ENCODE results near the gene MPND. TPM values are rescaled to one million over a fixed set of nuclear protein-coding genes. Genes with fewer than 3 reads are reported as not detected.

The MPND gene
- total and polyA plus RNA-seq, 12 donors: 4.5 to 52.3 (median 16.1) TPM

DNA sequence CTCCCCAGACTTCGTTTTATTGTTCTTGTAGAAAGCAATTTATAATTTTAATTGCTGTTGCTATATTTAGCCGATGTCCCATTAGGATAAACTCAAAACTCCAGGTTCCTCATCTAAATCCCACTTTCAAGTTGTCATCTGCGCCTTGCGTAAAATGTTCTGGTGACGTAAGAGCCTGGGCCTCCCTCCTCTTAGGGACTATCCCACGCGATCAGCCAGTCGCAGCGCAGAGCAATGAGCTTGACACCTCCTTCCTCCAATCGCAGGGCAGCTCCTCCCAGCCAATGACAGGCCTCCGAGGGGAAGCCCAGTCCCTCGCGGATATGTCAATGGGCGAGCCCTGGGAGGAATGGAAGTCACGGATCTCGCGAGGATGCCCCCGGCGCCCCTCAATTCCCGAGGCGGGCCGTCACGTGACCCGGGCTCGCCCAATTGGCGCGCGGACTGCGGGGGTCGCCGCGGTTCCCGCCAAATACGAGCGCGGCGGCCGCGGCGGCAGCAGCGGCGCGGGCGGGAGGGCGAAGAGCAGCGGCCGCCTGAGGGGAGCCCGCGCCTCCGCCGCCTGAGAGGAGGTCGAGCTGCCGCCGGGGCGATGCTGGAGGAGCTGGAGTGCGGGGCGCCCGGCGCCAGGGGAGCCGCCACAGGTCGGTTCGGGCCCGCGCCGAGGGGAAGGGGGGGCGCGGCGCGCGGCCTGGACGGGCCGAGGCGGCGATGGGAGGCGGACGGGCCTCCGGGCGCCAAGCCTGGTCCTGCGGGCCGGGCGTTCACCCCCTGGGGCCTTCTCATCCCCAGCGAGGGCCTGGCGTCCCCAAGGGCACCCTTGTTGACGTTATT, 59.0 kb downstream of the MPND start, which contains the start of gene CHAF1A:
Gene CHAF1A, plus strand, starts transcription at position 470 of the 834 bp plus-strand sequence. Its CDS starts 123 bp downstream, at position 593.
- peak within 1 kb of the TSS; percentile 55 to 92 (median 87) for H3K27ac ChIP-seq
- TF ChIP-seq CTCF (IDR thresholded peaks at IDR 0.05): no peak
- peak in 1 of 2 donors; percentile 68 for TF ChIP-seq POLR2A (IDR thresholded peaks at IDR 0.05)
- intact Hi-C loops (cut with DNase I): loop anchor here in 1 of 2 donors (10.0 kb wide), 1 partner anchor 52 kb away; the partner anchor contains the start of gene UBXN6

DNA sequence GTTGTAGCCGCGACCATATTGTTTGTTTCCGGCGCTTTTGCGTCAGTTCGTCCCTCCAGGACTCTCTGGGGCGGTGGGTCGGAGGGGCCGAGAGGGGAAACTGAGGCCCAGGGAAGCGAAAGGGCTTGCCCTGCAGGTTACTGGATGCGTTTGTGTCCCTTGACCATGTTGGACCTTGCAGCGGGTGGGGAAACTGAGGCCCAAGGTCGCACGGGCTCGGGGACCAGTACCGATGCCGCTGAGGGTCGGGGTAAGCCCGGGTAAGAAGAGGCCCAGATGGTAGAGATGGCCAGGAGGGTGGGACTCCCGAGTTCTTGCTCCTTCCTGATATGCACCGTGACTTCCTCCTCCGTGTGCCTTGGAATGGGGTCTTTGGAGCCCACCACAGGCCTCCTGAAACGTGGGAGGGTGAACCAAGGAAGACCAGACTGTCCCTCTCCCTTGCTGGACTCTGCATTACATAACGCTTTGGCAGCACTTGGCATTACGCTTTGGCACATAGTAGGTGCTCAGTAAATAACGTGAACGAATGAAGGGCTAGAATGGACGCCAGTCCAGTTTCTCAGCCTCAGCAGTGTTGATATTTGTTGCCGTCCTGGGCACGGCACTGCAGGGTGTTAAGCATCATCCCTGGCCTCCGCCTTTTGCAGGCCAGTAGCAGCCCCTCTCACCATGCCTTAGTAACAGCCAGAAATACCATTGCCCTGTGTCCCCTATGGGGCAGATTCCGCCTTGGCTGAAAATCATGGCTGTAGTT, 59.8 kb downstream of the MPND start:
- Histone ChIP-seq H3K36me3 (replicated peaks in 1 of 2) (no peaks in the 10 kb centered on the region), H3K4me1 (replicated peaks in 1 of 2) (peaks cover 18 to 24% of the 10 kb centered on the region in 2 donors), H3K27ac (peak overlapping the region in 3 of 5 donors; percentile 56 to 77 (median 73)), H3K27me3 (no peaks in the 10 kb centered on the region), H3K4me3 (peak overlapping the region in 3 of 4 donors; percentile 52 to 83 (median 53)), H3K9me3 (replicated peaks in 1 of 3) (no peaks in the 10 kb centered on the region)
- WGBS, 4 donors: 10 to 17% (median 14%) methylated on average over 16 to 32 of the region's 32 CpGs
- TF ChIP-seq CTCF (IDR thresholded peaks at IDR 0.05): no peak
- no peak for TF ChIP-seq POLR2A (IDR thresholded peaks at IDR 0.05)
- intact Hi-C loops (cut with DNase I): loop anchor here in 1 of 2 donors (10.0 kb wide), 1 partner anchor 52 kb away; the partner anchor contains the start of gene UBXN6
- peak in 2 of 7 donors; percentile 42 to 52 for DNase-seq

More for the DNA sequence above, 59.0 kb downstream of the MPND start, which contains the start of gene CHAF1A:
- no peaks in the 10 kb centered on the region for H3K27me3 ChIP-seq
- peak within 1 kb of the TSS in 3 of 4 donors; percentile 52 to 83 (median 53) for H3K4me3 ChIP-seq
- no peaks in the 10 kb centered on the region for H3K36me3 ChIP-seq (replicated peaks in 1 of 2)
- H3K9me3 ChIP-seq (replicated peaks in 1 of 3): no peaks in the 10 kb centered on the region
- H3K4me1 ChIP-seq (replicated peaks in 1 of 2): peaks cover 22 to 32% of the 10 kb centered on the region in 2 donors
- 0 to 1% (median 1%) methylated on average over 15 to 84 of the region's 84 CpGs for WGBS, 4 donors
- DNase-seq: peak; percentile 100

GRCh38 chr19:4405977-4406376, 62.6 kb downstream of the MPND start:
- Histone ChIP-seq H3K27ac (no peak overlapping the region), H3K36me3 (replicated peaks in 1 of 2) (no peaks in the 10 kb centered on the region), H3K27me3 (no peaks in the 10 kb centered on the region), H3K4me3 (no peak overlapping the region), H3K4me1 (replicated peaks in 1 of 2) (peaks cover 8 to 15% of the 10 kb centered on the region in 2 donors), H3K9me3 (replicated peaks in 1 of 3) (no peaks in the 10 kb centered on the region)
- WGBS, 4 donors: 79 to 94% (median 92%) methylated on average over 8 of the region's 8 CpGs
- no peak for DNase-seq
- TF ChIP-seq CTCF (IDR thresholded peaks at IDR 0.05): no peak
- TF ChIP-seq POLR2A (IDR thresholded peaks at IDR 0.05): no peak
- intact Hi-C loops (cut with DNase I): loop anchor here in 1 of 2 donors (10.0 kb wide), 1 partner anchor 49 kb away; the partner anchor contains the start of gene UBXN6

DNA sequence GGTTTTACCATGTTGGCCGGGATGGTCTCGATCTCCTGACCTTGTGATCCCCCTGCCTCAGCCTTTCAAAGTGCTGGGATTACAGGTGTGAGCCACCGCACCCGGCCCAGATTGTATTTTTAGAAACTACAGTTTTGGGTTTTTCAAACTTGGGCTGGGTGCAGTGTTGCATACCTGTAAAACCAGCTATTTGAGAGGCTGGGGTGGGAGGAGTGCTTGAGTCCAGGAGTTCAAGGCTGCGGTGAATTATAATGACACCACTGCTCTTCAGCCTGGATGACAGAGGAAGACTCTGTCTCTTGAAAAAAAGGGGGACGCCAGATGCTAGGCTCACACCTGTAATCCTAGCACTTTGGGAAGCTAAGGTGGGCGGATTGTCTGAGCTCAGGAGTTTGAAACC, 63.3 kb downstream of the MPND start:
- intact Hi-C loops (cut with DNase I): loop anchor here in 1 of 2 donors (10.0 kb wide), 1 partner anchor 48 kb away; the partner anchor contains the start of gene UBXN6
- TF ChIP-seq POLR2A (IDR thresholded peaks at IDR 0.05) (no peak), CTCF (IDR thresholded peaks at IDR 0.05) (no peak)
- H3K4me3 ChIP-seq: no peak overlapping the region
- peaks cover 8 to 14% of the 10 kb centered on the region in 2 donors for H3K4me1 ChIP-seq (replicated peaks in 1 of 2)
- H3K27me3 ChIP-seq: no peaks in the 10 kb centered on the region
- no peaks in the 10 kb centered on the region for H3K36me3 ChIP-seq (replicated peaks in 1 of 2)
- no peak overlapping the region for H3K27ac ChIP-seq
- no peak for DNase-seq
- 88 to 96% (median 93%) methylated on average over 6 to 7 of the region's 7 CpGs for WGBS, 4 donors
- H3K9me3 ChIP-seq (replicated peaks in 1 of 3): no peaks in the 10 kb centered on the region
